ENCODE results near the gene MTPN.

Gene MTPN

GRCh38 chr7:136000288-136000913 lies 23.2 kb upstream of the MTPN start:
- no peak for DNase-seq (ENCODE audit: low spot score)
- no peak overlapping the region for H3K4me3 ChIP-seq
- TF ChIP-seq CTCF (IDR thresholded peaks at IDR 0.05): no peak

GRCh38 chr7:135998081-135998480 lies 20.9 kb upstream of the MTPN start:
- DNase-seq (ENCODE audit: low spot score): no peak
- H3K27ac ChIP-seq: no peak overlapping the region
- TF ChIP-seq CTCF (IDR thresholded peaks at IDR 0.05): no peak
- no peak overlapping the region for H3K4me3 ChIP-seq

More at GRCh38 chr7:136000288-136000913, 23.2 kb upstream of the MTPN start:
- H3K27ac ChIP-seq: no peak overlapping the region

GRCh38 chr7:135995748-135996147 lies 18.6 kb upstream of the MTPN start:
- no peak for DNase-seq (ENCODE audit: low spot score)
- no peak overlapping the region for H3K27ac ChIP-seq
- TF ChIP-seq CTCF (IDR thresholded peaks at IDR 0.05): no peak
- no peak overlapping the region for H3K4me3 ChIP-seq

GRCh38 chr7:135994466-135995205 lies 17.5 kb upstream of the MTPN start:
- DNase-seq (ENCODE audit: low spot score): no peak
- no peak overlapping the region for H3K4me3 ChIP-seq
- H3K27ac ChIP-seq: no peak overlapping the region
- no peak for TF ChIP-seq CTCF (IDR thresholded peaks at IDR 0.05)

GRCh38 chr7:135993950-135994349 lies 16.8 kb upstream of the MTPN start:
- Histone ChIP-seq H3K27ac (no peak overlapping the region), H3K4me3 (no peak overlapping the region)
- DNase-seq (ENCODE audit: low spot score): no peak
- TF ChIP-seq CTCF (IDR thresholded peaks at IDR 0.05): no peak

- DNase-seq (ENCODE audit: low spot score): no peak
- H3K27ac ChIP-seq: no peak overlapping the region
- H3K4me3 ChIP-seq: no peak overlapping the region
- no peak for TF ChIP-seq CTCF (IDR thresholded peaks at IDR 0.05)
These were observed 14.7 kb upstream of the MTPN start for GRCh38 chr7:135991906-135992305.

- no peak for TF ChIP-seq CTCF (IDR thresholded peaks at IDR 0.05)
These were observed 14.2 kb upstream of the MTPN start for GRCh38 chr7:135991322-135991721.

More at GRCh38 chr7:135991322-135991721, 14.2 kb upstream of the MTPN start:
- Histone ChIP-seq H3K27ac (no peak overlapping the region), H3K4me3 (no peak overlapping the region)
- DNase-seq (ENCODE audit: low spot score): no peak

All from coronary artery (tissue), 2 donors.